ENCODE results near the gene TANK.

DNA sequence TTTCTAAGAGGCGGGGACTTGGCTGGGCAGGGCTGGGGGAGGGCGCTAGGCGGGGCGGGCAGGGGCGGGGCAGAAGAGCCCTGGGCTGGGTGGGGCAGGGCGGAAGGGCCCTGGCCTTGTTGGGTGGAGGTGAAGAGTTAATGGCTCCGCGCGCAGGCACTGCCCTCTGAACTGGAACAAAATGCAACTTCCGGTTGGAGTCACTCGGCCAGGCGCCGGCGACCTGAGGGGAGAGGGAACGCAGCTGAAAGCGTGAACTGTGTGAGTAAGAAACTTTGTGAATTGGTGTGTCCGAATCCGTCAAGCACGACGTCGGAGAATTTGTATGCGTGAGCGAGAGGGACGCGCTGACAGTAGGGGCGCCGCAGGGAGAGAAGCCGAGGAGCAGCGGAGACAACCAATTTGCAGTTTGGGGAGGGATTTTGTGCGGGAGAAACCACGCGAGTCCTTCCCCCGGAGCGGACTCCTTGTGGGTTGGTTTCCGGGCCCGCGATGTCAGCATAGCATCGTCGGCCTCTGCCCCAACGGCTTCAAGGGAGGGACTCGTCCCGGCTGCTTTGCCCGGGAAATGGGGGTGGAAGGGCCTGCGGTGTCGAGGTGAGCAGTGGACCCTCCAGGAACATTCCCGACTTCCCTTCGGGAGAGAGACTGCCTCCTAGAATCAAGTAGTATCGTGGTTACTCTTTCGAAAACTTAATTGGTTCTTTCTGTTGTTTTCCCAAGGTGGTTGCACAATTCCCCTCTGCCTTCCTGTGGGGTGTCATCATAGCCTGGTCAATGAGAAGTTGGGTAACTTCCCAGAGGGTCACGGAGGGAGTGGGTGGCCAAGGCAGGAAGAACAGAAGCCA, at the start of gene TANK:
- TF ChIP-seq, protein P1, sequence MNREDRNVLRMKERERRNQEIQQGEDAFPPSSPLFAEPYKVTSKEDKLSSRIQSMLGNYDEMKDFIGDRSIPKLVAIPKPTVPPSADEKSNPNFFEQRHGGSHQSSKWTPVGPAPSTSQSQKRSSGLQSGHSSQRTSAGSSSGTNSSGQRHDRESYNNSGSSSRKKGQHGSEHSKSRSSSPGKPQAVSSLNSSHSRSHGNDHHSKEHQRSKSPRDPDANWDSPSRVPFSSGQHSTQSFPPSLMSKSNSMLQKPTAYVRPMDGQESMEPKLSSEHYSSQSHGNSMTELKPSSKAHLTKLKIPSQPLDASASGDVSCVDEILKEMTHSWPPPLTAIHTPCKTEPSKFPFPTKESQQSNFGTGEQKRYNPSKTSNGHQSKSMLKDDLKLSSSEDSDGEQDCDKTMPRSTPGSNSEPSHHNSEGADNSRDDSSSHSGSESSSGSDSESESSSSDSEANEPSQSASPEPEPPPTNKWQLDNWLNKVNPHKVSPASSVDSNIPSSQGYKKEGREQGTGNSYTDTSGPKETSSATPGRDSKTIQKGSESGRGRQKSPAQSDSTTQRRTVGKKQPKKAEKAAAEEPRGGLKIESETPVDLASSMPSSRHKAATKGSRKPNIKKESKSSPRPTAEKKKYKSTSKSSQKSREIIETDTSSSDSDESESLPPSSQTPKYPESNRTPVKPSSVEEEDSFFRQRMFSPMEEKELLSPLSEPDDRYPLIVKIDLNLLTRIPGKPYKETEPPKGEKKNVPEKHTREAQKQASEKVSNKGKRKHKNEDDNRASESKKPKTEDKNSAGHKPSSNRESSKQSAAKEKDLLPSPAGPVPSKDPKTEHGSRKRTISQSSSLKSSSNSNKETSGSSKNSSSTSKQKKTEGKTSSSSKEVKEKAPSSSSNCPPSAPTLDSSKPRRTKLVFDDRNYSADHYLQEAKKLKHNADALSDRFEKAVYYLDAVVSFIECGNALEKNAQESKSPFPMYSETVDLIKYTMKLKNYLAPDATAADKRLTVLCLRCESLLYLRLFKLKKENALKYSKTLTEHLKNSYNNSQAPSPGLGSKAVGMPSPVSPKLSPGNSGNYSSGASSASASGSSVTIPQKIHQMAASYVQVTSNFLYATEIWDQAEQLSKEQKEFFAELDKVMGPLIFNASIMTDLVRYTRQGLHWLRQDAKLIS (CRISPR knock-in tag; IDR thresholded peaks at IDR 0.05; ENCODE audit: borderline replicate concordance): 0 out of 2 replicates have a peak, but pooled peaks have one; percentile 32
- TF ChIP-seq, protein P2, sequence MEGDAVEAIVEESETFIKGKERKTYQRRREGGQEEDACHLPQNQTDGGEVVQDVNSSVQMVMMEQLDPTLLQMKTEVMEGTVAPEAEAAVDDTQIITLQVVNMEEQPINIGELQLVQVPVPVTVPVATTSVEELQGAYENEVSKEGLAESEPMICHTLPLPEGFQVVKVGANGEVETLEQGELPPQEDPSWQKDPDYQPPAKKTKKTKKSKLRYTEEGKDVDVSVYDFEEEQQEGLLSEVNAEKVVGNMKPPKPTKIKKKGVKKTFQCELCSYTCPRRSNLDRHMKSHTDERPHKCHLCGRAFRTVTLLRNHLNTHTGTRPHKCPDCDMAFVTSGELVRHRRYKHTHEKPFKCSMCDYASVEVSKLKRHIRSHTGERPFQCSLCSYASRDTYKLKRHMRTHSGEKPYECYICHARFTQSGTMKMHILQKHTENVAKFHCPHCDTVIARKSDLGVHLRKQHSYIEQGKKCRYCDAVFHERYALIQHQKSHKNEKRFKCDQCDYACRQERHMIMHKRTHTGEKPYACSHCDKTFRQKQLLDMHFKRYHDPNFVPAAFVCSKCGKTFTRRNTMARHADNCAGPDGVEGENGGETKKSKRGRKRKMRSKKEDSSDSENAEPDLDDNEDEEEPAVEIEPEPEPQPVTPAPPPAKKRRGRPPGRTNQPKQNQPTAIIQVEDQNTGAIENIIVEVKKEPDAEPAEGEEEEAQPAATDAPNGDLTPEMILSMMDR (IDR thresholded peaks at IDR 0.05): no peak
- TF ChIP-seq OVOL2 (CRISPR knock-in tag; IDR thresholded peaks at IDR 0.05; ENCODE audit: borderline replicate concordance): no peak
- no peak for TF ChIP-seq ZSCAN18 (CRISPR knock-in tag; IDR thresholded peaks at IDR 0.05)
- TF ChIP-seq NFYB (CRISPR knock-in tag; conservative IDR thresholded peaks at IDR 0.05; ENCODE audit: low read depth): no peak
- TF ChIP-seq ZNF232 (CRISPR knock-in tag; IDR thresholded peaks at IDR 0.05): no peak
- TF ChIP-seq FOXK1 (CRISPR knock-in tag; IDR thresholded peaks at IDR 0.05): peak; percentile 41
- TF ChIP-seq, protein P3, sequence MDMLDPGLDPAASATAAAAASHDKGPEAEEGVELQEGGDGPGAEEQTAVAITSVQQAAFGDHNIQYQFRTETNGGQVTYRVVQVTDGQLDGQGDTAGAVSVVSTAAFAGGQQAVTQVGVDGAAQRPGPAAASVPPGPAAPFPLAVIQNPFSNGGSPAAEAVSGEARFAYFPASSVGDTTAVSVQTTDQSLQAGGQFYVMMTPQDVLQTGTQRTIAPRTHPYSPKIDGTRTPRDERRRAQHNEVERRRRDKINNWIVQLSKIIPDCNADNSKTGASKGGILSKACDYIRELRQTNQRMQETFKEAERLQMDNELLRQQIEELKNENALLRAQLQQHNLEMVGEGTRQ (CRISPR knock-in tag; IDR thresholded peaks at IDR 0.05): no peak
- TF ChIP-seq RORB (CRISPR knock-in tag; IDR thresholded peaks at IDR 0.05): no peak
- TF ChIP-seq, protein P4, sequence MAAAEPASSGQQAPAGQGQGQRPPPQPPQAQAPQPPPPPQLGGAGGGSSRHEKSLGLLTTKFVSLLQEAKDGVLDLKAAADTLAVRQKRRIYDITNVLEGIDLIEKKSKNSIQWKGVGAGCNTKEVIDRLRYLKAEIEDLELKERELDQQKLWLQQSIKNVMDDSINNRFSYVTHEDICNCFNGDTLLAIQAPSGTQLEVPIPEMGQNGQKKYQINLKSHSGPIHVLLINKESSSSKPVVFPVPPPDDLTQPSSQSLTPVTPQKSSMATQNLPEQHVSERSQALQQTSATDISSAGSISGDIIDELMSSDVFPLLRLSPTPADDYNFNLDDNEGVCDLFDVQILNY (CRISPR knock-in tag; IDR thresholded peaks at IDR 0.05): no peak
- no peak for TF ChIP-seq NR3C1 (CRISPR knock-in tag; conservative IDR thresholded peaks at IDR 0.05; ENCODE audit: low read depth)
- no peak for TF ChIP-seq ATF1 (CRISPR knock-in tag; IDR thresholded peaks at IDR 0.05)

Measured in WTC11 (cell line).